Measurements from ENCODE around the gene PLEKHM3. TPM values are rescaled to one million over a fixed set of nuclear protein-coding genes. Genes with fewer than 3 reads are reported as not detected.

Gene PLEKHM3
- total RNA-seq, 3 donors from 2014 or later (not counting 1 experiment from before 2014, with no cell fraction given): 21.7 to 27.7 (median 26.3) TPM

GRCh38 chr2:207960090-207960489 lies 65.2 kb downstream of the PLEKHM3 start:
- no peak overlapping the region for H3K4me3 Mint-ChIP-seq
- no peaks in the 10 kb centered on the region for H3K36me3 ChIP-seq (ENCODE audit: control insufficient read depth, insufficient read depth, low read length)
- no peak overlapping the region for H3K27ac ChIP-seq (ENCODE audit: low read length)
- 0% methylated on average over 1 of the region's 1 CpG for WGBS (ENCODE audit: insufficient coverage)
- H3K4me1 Mint-ChIP-seq: peaks cover 9 to 25% of the 10 kb centered on the region in 2 donors
- H3K36me3 Mint-ChIP-seq: no peaks in the 10 kb centered on the region
- TF ChIP-seq CTCF (IDR thresholded peaks at IDR 0.05): no peak
- H3K9me3 Mint-ChIP-seq: peaks cover 0 to 3% of the 10 kb centered on the region in 2 donors
- DNase-seq (no peak), ATAC-seq (no peak)
- no peaks in the 10 kb centered on the region for H3K27me3 ChIP-seq (ENCODE audit: control insufficient read depth, insufficient read depth, low read length)
- no peaks in the 10 kb centered on the region for H3K27me3 Mint-ChIP-seq (ENCODE audit: low read depth in 2 of 2)
- H3K27ac Mint-ChIP-seq: peak overlapping the region in 1 of 2 donors; percentile 54
- intact Hi-C loops (cut with micrococcal nuclease): no loop called here
- no peaks in the 10 kb centered on the region for H3K9me3 ChIP-seq (ENCODE audit: control insufficient read depth, insufficient read depth, low read length)
- no peaks in the 10 kb centered on the region for H3K4me1 ChIP-seq (ENCODE audit: control insufficient read depth, insufficient read depth, low read length)
- no peak overlapping the region for H3K4me3 ChIP-seq (ENCODE audit: low read length)

- Mint-ChIP-seq H3K4me3 (no peak overlapping the region), H3K4me1 (peaks cover 16 to 30% of the 10 kb centered on the region in 2 donors), H3K27ac (no peak overlapping the region), H3K9me3 (no peaks in the 10 kb centered on the region), H3K36me3 (no peaks in the 10 kb centered on the region), H3K27me3 (ENCODE audit: low read depth in 2 of 2) (no peaks in the 10 kb centered on the region)
- Histone ChIP-seq H3K27me3 (ENCODE audit: control insufficient read depth, insufficient read depth, low read length) (no peaks in the 10 kb centered on the region), H3K9me3 (ENCODE audit: control insufficient read depth, insufficient read depth, low read length) (no peaks in the 10 kb centered on the region), H3K4me3 (ENCODE audit: low read length) (no peak overlapping the region), H3K4me1 (ENCODE audit: control insufficient read depth, insufficient read depth, low read length) (no peaks in the 10 kb centered on the region), H3K36me3 (ENCODE audit: control insufficient read depth, insufficient read depth, low read length) (no peaks in the 10 kb centered on the region), H3K27ac (ENCODE audit: low read length) (no peak overlapping the region)
- DNase-seq (no peak), ATAC-seq (no peak)
- intact Hi-C loops (cut with micrococcal nuclease): no loop called here
- 85% methylated on average over 3 of the region's 3 CpGs for WGBS (ENCODE audit: insufficient coverage)
- no peak for TF ChIP-seq CTCF (IDR thresholded peaks at IDR 0.05)
These were observed 68.6 kb downstream of the PLEKHM3 start for GRCh38 chr2:207956771-207957170.

- no peaks in the 10 kb centered on the region for H3K9me3 ChIP-seq (ENCODE audit: control insufficient read depth, insufficient read depth, low read length)
- Mint-ChIP-seq H3K36me3 (no peaks in the 10 kb centered on the region), H3K4me1 (peaks cover 14 to 29% of the 10 kb centered on the region in 2 donors), H3K9me3 (no peaks in the 10 kb centered on the region), H3K4me3 (no peak overlapping the region), H3K27me3 (ENCODE audit: low read depth in 2 of 2) (no peaks in the 10 kb centered on the region), H3K27ac (no peak overlapping the region)
- no peak for DNase-seq
- H3K4me3 ChIP-seq (ENCODE audit: low read length): no peak overlapping the region
- no peak for ATAC-seq
- WGBS (ENCODE audit: insufficient coverage): no CpG with 5 or more reads among the region's 1 CpG
- TF ChIP-seq CTCF (IDR thresholded peaks at IDR 0.05): no peak
- no peaks in the 10 kb centered on the region for H3K36me3 ChIP-seq (ENCODE audit: control insufficient read depth, insufficient read depth, low read length)
- no peak overlapping the region for H3K27ac ChIP-seq (ENCODE audit: low read length)
- H3K4me1 ChIP-seq (ENCODE audit: control insufficient read depth, insufficient read depth, low read length): no peaks in the 10 kb centered on the region
- H3K27me3 ChIP-seq (ENCODE audit: control insufficient read depth, insufficient read depth, low read length): no peaks in the 10 kb centered on the region
- intact Hi-C loops (cut with micrococcal nuclease): no loop called here
These were observed 69.9 kb downstream of the PLEKHM3 start for GRCh38 chr2:207955456-207955855.

- no peaks in the 10 kb centered on the region for H3K9me3 ChIP-seq (ENCODE audit: control insufficient read depth, insufficient read depth, low read length)
- no peaks in the 10 kb centered on the region for H3K36me3 ChIP-seq (ENCODE audit: control insufficient read depth, insufficient read depth, low read length)
- 96% methylated on average over 3 of the region's 3 CpGs for WGBS (ENCODE audit: insufficient coverage)
- Mint-ChIP-seq H3K27me3 (ENCODE audit: low read depth in 2 of 2) (no peaks in the 10 kb centered on the region), H3K4me1 (peaks cover 11 to 16% of the 10 kb centered on the region in 2 donors), H3K36me3 (no peaks in the 10 kb centered on the region), H3K27ac (no peak overlapping the region), H3K9me3 (no peaks in the 10 kb centered on the region), H3K4me3 (no peak overlapping the region)
- H3K4me1 ChIP-seq (ENCODE audit: control insufficient read depth, insufficient read depth, low read length): no peaks in the 10 kb centered on the region
- ATAC-seq (no peak), DNase-seq (no peak)
- intact Hi-C loops (cut with micrococcal nuclease): no loop called here
- no peak for TF ChIP-seq CTCF (IDR thresholded peaks at IDR 0.05)
- no peak overlapping the region for H3K27ac ChIP-seq (ENCODE audit: low read length)
- H3K4me3 ChIP-seq (ENCODE audit: low read length): no peak overlapping the region
- H3K27me3 ChIP-seq (ENCODE audit: control insufficient read depth, insufficient read depth, low read length): no peaks in the 10 kb centered on the region
These were observed 72.0 kb downstream of the PLEKHM3 start for GRCh38 chr2:207953354-207953753.

All from natural killer cell (primary cell).